Measurements from ENCODE around the gene INSM2. TPM values are rescaled to one million over a fixed set of nuclear protein-coding genes. Genes with fewer than 3 reads are reported as not detected.
A peak's percentile ranks its signal among the peaks of the same experiment; 100 is the strongest.

Gene INSM2
- total and polyA plus RNA-seq, 2 of the 13 experiments (the other 11 are each of a cell fraction or from before 2014, with no cell fraction given): not detected

DNA sequence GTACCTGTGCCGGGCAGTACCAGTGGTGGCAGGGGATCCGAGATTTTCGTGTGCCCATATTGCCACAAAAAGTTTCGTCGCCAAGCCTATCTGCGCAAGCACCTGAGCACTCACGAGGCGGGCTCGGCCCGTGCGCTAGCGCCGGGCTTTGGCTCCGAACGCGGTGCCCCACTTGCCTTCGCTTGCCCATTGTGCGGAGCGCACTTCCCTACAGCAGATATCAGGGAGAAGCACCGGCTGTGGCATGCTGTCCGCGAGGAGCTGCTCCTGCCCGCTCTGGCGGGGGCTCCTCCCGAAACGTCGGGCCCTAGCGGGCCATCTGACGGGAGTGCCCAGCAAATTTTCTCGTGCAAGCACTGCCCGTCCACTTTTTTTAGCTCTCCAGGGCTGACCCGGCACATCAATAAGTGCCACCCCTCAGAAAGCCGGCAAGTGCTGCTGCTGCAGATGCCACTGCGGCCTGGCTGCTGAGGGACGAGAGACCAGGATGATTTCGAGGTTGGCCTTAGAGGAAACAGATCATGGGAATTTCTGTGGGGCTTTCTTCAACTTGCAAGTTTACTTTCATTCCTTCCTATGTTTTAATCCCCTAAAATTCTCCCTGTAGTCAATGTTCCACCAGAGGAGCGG lies 1.6 kb downstream of the INSM2 start (continued):
- TF ChIP-seq, protein P1, sequence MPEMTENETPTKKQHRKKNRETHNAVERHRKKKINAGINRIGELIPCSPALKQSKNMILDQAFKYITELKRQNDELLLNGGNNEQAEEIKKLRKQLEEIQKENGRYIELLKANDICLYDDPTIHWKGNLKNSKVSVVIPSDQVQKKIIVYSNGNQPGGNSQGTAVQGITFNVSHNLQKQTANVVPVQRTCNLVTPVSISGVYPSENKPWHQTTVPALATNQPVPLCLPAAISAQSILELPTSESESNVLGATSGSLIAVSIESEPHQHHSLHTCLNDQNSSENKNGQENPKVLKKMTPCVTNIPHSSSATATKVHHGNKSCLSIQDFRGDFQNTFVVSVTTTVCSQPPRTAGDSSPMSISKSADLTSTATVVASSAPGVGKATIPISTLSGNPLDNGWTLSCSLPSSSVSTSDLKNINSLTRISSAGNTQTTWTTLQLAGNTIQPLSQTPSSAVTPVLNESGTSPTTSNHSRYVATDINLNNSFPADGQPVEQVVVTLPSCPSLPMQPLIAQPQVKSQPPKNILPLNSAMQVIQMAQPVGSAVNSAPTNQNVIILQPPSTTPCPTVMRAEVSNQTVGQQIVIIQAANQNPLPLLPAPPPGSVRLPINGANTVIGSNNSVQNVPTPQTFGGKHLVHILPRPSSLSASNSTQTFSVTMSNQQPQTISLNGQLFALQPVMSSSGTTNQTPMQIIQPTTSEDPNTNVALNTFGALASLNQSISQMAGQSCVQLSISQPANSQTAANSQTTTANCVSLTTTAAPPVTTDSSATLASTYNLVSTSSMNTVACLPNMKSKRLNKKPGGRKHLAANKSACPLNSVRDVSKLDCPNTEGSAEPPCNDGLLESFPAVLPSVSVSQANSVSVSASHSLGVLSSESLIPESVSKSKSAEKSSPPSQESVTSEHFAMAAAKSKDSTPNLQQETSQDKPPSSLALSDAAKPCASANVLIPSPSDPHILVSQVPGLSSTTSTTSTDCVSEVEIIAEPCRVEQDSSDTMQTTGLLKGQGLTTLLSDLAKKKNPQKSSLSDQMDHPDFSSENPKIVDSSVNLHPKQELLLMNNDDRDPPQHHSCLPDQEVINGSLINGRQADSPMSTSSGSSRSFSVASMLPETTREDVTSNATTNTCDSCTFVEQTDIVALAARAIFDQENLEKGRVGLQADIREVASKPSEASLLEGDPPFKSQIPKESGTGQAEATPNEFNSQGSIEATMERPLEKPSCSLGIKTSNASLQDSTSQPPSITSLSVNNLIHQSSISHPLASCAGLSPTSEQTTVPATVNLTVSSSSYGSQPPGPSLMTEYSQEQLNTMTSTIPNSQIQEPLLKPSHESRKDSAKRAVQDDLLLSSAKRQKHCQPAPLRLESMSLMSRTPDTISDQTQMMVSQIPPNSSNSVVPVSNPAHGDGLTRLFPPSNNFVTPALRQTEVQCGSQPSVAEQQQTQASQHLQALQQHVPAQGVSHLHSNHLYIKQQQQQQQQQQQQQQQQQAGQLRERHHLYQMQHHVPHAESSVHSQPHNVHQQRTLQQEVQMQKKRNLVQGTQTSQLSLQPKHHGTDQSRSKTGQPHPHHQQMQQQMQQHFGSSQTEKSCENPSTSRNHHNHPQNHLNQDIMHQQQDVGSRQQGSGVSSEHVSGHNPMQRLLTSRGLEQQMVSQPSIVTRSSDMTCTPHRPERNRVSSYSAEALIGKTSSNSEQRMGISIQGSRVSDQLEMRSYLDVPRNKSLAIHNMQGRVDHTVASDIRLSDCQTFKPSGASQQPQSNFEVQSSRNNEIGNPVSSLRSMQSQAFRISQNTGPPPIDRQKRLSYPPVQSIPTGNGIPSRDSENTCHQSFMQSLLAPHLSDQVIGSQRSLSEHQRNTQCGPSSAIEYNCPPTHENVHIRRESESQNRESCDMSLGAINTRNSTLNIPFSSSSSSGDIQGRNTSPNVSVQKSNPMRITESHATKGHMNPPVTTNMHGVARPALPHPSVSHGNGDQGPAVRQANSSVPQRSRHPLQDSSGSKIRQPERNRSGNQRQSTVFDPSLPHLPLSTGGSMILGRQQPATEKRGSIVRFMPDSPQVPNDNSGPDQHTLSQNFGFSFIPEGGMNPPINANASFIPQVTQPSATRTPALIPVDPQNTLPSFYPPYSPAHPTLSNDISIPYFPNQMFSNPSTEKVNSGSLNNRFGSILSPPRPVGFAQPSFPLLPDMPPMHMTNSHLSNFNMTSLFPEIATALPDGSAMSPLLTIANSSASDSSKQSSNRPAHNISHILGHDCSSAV (CRISPR knock-in tag; IDR thresholded peaks at IDR 0.05; ENCODE audit: borderline replicate concordance): peak; percentile 37
- peak; percentile 1; the same call in 1 of the 2 replicates for TF ChIP-seq ZNF839 (CRISPR knock-in tag; IDR thresholded peaks at IDR 0.05; ENCODE audit: borderline replicate concordance)
- TF ChIP-seq, protein P2, sequence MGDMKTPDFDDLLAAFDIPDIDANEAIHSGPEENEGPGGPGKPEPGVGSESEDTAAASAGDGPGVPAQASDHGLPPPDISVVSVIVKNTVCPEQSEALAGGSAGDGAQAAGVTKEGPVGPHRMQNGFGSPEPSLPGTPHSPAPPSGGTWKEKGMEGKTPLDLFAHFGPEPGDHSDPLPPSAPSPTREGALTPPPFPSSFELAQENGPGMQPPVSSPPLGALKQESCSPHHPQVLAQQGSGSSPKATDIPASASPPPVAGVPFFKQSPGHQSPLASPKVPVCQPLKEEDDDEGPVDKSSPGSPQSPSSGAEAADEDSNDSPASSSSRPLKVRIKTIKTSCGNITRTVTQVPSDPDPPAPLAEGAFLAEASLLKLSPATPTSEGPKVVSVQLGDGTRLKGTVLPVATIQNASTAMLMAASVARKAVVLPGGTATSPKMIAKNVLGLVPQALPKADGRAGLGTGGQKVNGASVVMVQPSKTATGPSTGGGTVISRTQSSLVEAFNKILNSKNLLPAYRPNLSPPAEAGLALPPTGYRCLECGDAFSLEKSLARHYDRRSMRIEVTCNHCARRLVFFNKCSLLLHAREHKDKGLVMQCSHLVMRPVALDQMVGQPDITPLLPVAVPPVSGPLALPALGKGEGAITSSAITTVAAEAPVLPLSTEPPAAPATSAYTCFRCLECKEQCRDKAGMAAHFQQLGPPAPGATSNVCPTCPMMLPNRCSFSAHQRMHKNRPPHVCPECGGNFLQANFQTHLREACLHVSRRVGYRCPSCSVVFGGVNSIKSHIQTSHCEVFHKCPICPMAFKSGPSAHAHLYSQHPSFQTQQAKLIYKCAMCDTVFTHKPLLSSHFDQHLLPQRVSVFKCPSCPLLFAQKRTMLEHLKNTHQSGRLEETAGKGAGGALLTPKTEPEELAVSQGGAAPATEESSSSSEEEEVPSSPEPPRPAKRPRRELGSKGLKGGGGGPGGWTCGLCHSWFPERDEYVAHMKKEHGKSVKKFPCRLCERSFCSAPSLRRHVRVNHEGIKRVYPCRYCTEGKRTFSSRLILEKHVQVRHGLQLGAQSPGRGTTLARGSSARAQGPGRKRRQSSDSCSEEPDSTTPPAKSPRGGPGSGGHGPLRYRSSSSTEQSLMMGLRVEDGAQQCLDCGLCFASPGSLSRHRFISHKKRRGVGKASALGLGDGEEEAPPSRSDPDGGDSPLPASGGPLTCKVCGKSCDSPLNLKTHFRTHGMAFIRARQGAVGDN (CRISPR knock-in tag; IDR thresholded peaks at IDR 0.05): peak; percentile 33; the same call in 1 of the 2 replicates
- no peak for TF ChIP-seq MXI1 (IDR thresholded peaks at IDR 0.05; ENCODE audit: borderline replicate concordance, low read depth, low read length)
- TF ChIP-seq SNAI1 (CRISPR knock-in tag; IDR thresholded peaks at IDR 0.05; ENCODE audit: borderline replicate concordance): no peak
- TF ChIP-seq, protein P3, sequence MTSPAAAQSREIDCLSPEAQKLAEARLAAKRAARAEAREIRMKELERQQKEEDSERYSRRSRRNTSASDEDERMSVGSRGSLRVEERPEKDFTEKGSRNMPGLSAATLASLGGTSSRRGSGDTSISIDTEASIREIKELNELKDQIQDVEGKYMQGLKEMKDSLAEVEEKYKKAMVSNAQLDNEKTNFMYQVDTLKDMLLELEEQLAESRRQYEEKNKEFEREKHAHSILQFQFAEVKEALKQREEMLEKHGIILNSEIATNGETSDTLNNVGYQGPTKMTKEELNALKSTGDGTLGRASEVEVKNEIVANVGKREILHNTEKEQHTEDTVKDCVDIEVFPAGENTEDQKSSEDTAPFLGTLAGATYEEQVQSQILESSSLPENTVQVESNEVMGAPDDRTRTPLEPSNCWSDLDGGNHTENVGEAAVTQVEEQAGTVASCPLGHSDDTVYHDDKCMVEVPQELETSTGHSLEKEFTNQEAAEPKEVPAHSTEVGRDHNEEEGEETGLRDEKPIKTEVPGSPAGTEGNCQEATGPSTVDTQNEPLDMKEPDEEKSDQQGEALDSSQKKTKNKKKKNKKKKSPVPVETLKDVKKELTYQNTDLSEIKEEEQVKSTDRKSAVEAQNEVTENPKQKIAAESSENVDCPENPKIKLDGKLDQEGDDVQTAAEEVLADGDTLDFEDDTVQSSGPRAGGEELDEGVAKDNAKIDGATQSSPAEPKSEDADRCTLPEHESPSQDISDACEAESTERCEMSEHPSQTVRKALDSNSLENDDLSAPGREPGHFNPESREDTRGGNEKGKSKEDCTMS (CRISPR knock-in tag; conservative IDR thresholded peaks at IDR 0.05): no peak
- TF ChIP-seq POGZ (CRISPR knock-in tag; IDR thresholded peaks at IDR 0.05): 0 out of 2 replicates have a peak, but pooled peaks have one; percentile 12
- TF ChIP-seq, protein P4, sequence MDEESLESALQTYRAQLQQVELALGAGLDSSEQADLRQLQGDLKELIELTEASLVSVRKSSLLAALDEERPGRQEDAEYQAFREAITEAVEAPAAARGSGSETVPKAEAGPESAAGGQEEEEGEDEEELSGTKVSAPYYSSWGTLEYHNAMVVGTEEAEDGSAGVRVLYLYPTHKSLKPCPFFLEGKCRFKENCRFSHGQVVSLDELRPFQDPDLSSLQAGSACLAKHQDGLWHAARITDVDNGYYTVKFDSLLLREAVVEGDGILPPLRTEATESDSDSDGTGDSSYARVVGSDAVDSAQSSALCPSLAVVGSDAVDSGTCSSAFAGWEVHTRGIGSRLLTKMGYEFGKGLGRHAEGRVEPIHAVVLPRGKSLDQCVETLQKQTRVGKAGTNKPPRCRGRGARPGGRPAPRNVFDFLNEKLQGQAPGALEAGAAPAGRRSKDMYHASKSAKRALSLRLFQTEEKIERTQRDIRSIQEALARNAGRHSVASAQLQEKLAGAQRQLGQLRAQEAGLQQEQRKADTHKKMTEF (CRISPR knock-in tag; IDR thresholded peaks at IDR 0.05): peak; percentile 4

Measured in HepG2 (cell line).